ENCODE results near the gene TEPSIN. TPM values are rescaled to one million over a fixed set of nuclear protein-coding genes. Genes with fewer than 3 reads are reported as not detected.

TEPSIN gene
- polyA plus RNA-seq, 4 donors = 19.3 to 89.9 (median 36.0) TPM

GRCh38 chr17:81202318-81202717, 36.5 kb downstream of the TEPSIN start:
- no peaks in the 10 kb centered on the region for H3K9me3 ChIP-seq (ENCODE audit: control insufficient read depth in 2 of 2, insufficient read depth in 1 of 2, low read depth in 1 of 2, low read length in 1 of 2)
- peaks cover 0 to 73% (median 3%) of the 10 kb centered on the region in 3 donors for H3K36me3 ChIP-seq (ENCODE audit: control insufficient read depth in 3 of 3, insufficient read depth in 2 of 3, low read depth in 1 of 3, low read length in 3 of 3)
- no peaks in the 10 kb centered on the region for H3K27me3 ChIP-seq (ENCODE audit: control insufficient read depth in 3 of 3, insufficient read depth in 3 of 3, low read length in 3 of 3)
- no peak overlapping the region for H3K4me3 ChIP-seq (ENCODE audit: low read depth in 1 of 3, low read length in 3 of 3)
- FAIRE-seq (no peak), DNase-seq (no peak)
- WGBS, 3 donors = 85 to 97% (median 95%) methylated on average over 6 to 10 of the region's 10 CpGs
- no peaks in the 10 kb centered on the region for H3K4me1 ChIP-seq (ENCODE audit: control insufficient read depth in 3 of 3, insufficient read depth in 2 of 3, low read depth in 1 of 3, low read length in 2 of 3)
- H3K27ac ChIP-seq (ENCODE audit: low read depth in 1 of 3, low read length in 2 of 3) = no peak overlapping the region

DNA sequence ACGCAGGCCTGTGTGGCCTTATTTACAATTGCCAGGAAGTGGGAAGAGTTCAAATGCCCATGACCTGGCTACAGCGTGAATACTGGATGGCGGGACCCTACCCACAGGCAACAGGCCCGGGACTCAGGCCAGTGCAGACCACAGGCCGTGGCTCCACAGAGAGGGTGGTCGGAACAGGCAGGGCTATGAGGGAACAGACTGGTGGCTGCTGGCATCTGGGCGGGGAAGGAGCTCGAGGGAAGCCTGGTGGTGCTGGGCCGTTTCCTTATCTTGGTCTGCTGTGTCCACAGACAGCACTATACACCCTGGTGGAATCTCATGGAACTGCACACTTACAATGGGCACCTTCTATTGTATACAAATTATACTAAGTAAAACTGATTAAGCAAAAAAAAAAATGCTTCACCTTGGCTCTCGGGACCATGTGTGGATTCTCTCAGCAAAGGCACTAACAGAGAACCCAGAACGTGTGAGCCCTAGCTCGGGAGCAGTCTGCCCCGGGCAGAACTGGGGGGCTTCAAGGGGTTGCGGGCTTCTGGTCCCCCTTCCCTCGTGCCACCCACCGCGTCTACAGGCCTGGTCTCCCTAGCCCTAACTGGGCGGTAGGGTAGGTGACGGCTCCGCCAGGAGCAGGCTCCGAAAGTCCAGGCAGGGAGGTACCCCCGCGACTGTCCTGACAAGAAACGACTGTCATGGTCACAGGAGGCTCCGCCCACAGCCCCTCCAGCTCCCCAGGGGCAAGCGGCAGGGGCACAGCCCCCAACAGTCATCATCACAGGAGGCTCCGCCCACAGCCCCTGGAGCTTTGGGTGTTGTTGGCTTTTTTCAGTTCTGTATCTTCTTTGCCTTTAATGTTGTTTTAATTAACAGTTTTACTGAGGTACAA, 37.9 kb downstream of the TEPSIN start:
- no peak for FAIRE-seq
- Histone ChIP-seq H3K4me1 (ENCODE audit: control insufficient read depth in 3 of 3, insufficient read depth in 2 of 3, low read depth in 1 of 3, low read length in 2 of 3) (no peaks in the 10 kb centered on the region), H3K27ac (ENCODE audit: low read depth in 1 of 3, low read length in 2 of 3) (no peak overlapping the region), H3K4me3 (ENCODE audit: low read depth in 1 of 3, low read length in 3 of 3) (no peak overlapping the region), H3K36me3 (ENCODE audit: control insufficient read depth in 3 of 3, insufficient read depth in 2 of 3, low read depth in 1 of 3, low read length in 3 of 3) (peaks cover 0 to 74% (median 7%) of the 10 kb centered on the region in 3 donors), H3K9me3 (ENCODE audit: control insufficient read depth in 2 of 2, insufficient read depth in 1 of 2, low read depth in 1 of 2, low read length in 1 of 2) (no peaks in the 10 kb centered on the region), H3K27me3 (ENCODE audit: control insufficient read depth in 3 of 3, insufficient read depth in 3 of 3, low read length in 3 of 3) (no peaks in the 10 kb centered on the region)
- 65 to 74% (median 68%) methylated on average over 26 to 27 of the region's 27 CpGs for WGBS, 3 donors
- peak; percentile 78 to 83 for DNase-seq

DNA sequence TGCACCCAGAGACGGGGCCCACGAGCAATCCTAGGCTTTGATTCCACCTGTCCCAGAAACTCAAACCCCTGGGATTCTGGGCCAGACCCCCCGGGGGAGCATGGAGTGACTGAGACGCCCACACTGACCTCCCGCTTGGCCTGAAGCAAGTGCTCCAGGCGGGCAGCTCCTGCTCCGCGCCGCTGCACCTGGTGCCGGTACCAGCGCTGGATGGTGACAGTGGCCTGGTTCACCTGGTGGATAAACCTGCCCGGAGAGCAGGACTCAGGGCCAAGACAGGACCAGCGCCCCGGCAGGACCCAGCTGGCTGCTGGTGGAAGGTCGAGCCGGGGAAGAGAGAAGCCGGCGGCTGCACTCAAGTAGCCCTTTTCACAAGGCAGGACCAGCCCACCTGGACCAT, 38.7 kb downstream of the TEPSIN start:
- no peaks in the 10 kb centered on the region for H3K9me3 ChIP-seq (ENCODE audit: control insufficient read depth in 2 of 2, insufficient read depth in 1 of 2, low read depth in 1 of 2, low read length in 1 of 2)
- FAIRE-seq (no peak), DNase-seq (no peak)
- 93 to 95% (median 93%) methylated on average over 18 of the region's 18 CpGs for WGBS, 3 donors
- H3K4me1 ChIP-seq (ENCODE audit: control insufficient read depth in 3 of 3, insufficient read depth in 2 of 3, low read depth in 1 of 3, low read length in 2 of 3) = no peaks in the 10 kb centered on the region
- no peaks in the 10 kb centered on the region for H3K27me3 ChIP-seq (ENCODE audit: control insufficient read depth in 3 of 3, insufficient read depth in 3 of 3, low read length in 3 of 3)
- H3K36me3 ChIP-seq (ENCODE audit: control insufficient read depth in 3 of 3, insufficient read depth in 2 of 3, low read depth in 1 of 3, low read length in 3 of 3) = peaks cover 0 to 78% (median 7%) of the 10 kb centered on the region in 3 donors
- no peak overlapping the region for H3K27ac ChIP-seq (ENCODE audit: low read depth in 1 of 3, low read length in 2 of 3)
- H3K4me3 ChIP-seq (ENCODE audit: low read depth in 1 of 3, low read length in 3 of 3) = no peak overlapping the region

DNA sequence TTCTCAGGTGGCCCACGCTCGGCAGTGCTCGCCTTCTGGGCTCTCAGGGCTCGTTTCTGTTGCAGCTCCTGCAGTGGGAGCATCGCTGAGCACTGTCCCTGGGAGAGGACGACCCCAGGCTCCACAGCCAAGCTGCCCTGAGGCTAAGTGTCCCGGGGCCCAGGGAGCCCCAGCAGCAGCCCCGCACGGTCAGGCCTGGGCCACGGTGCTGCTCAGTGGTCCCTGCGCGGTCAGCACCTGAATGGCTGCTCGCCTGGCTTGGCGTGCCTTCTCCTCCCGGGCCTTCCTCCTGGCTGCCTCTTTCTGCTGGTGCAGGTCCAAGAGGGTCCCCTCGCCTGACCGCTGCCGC, 39.4 kb downstream of the TEPSIN start:
- Histone ChIP-seq H3K36me3 (ENCODE audit: control insufficient read depth in 3 of 3, insufficient read depth in 2 of 3, low read depth in 1 of 3, low read length in 3 of 3) (peaks cover 0 to 85% (median 7%) of the 10 kb centered on the region in 3 donors), H3K27ac (ENCODE audit: low read depth in 1 of 3, low read length in 2 of 3) (no peak overlapping the region), H3K9me3 (ENCODE audit: control insufficient read depth in 2 of 2, insufficient read depth in 1 of 2, low read depth in 1 of 2, low read length in 1 of 2) (no peaks in the 10 kb centered on the region), H3K4me3 (ENCODE audit: low read depth in 1 of 3, low read length in 3 of 3) (no peak overlapping the region), H3K4me1 (ENCODE audit: control insufficient read depth in 3 of 3, insufficient read depth in 2 of 3, low read depth in 1 of 3, low read length in 2 of 3) (no peaks in the 10 kb centered on the region), H3K27me3 (ENCODE audit: control insufficient read depth in 3 of 3, insufficient read depth in 3 of 3, low read length in 3 of 3) (no peaks in the 10 kb centered on the region)
- DNase-seq (no peak), FAIRE-seq (no peak)
- WGBS, 3 donors = 92 to 94% (median 94%) methylated on average over 18 of the region's 18 CpGs

GRCh38 chr17:81198826-81199481, 39.9 kb downstream of the TEPSIN start:
- WGBS, 3 donors = 91 to 92% (median 92%) methylated on average over 21 to 22 of the region's 22 CpGs
- Histone ChIP-seq H3K9me3 (ENCODE audit: control insufficient read depth in 2 of 2, insufficient read depth in 1 of 2, low read depth in 1 of 2, low read length in 1 of 2) (no peaks in the 10 kb centered on the region), H3K4me3 (ENCODE audit: low read depth in 1 of 3, low read length in 3 of 3) (no peak overlapping the region), H3K27me3 (ENCODE audit: control insufficient read depth in 3 of 3, insufficient read depth in 3 of 3, low read length in 3 of 3) (no peaks in the 10 kb centered on the region), H3K36me3 (ENCODE audit: control insufficient read depth in 3 of 3, insufficient read depth in 2 of 3, low read depth in 1 of 3, low read length in 3 of 3) (peaks cover 0 to 85% (median 7%) of the 10 kb centered on the region in 3 donors), H3K4me1 (ENCODE audit: control insufficient read depth in 3 of 3, insufficient read depth in 2 of 3, low read depth in 1 of 3, low read length in 2 of 3) (no peaks in the 10 kb centered on the region), H3K27ac (ENCODE audit: low read depth in 1 of 3, low read length in 2 of 3) (no peak overlapping the region)
- DNase-seq (no peak), FAIRE-seq (no peak)

GRCh38 chr17:81197831-81198490, 40.9 kb downstream of the TEPSIN start:
- Histone ChIP-seq H3K9me3 (ENCODE audit: control insufficient read depth in 2 of 2, insufficient read depth in 1 of 2, low read depth in 1 of 2, low read length in 1 of 2) (no peaks in the 10 kb centered on the region), H3K27me3 (ENCODE audit: control insufficient read depth in 3 of 3, insufficient read depth in 3 of 3, low read length in 3 of 3) (no peaks in the 10 kb centered on the region), H3K36me3 (ENCODE audit: control insufficient read depth in 3 of 3, insufficient read depth in 2 of 3, low read depth in 1 of 3, low read length in 3 of 3) (peaks cover 0 to 79% (median 7%) of the 10 kb centered on the region in 3 donors), H3K4me1 (ENCODE audit: control insufficient read depth in 3 of 3, insufficient read depth in 2 of 3, low read depth in 1 of 3, low read length in 2 of 3) (no peaks in the 10 kb centered on the region), H3K4me3 (ENCODE audit: low read depth in 1 of 3, low read length in 3 of 3) (no peak overlapping the region), H3K27ac (ENCODE audit: low read depth in 1 of 3, low read length in 2 of 3) (no peak overlapping the region)
- 88 to 94% (median 92%) methylated on average over 18 to 21 of the region's 21 CpGs for WGBS, 3 donors
- DNase-seq (no peak), FAIRE-seq (no peak)

DNA sequence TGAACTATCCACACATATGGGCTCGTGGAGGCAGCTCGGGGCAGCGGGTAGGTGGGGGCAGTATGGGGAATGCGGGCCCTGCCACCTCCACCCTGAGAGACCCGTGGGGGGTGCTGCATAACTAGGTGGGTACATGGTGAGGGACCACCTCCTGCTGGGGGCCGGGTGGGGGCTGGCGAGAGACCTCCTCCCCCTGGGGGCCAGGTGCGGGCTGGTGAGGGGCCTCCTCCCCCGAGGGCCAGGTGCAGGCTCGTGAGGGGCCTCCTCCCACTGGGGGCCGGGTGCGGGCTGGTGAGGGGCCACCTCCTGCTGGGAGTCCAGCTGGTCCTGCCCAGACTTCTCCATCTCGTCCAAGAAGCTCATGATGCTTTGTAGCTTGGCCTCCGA, 41.5 kb downstream of the TEPSIN start:
- FAIRE-seq = no peak
- no peak overlapping the region for H3K27ac ChIP-seq (ENCODE audit: low read depth in 1 of 3, low read length in 2 of 3)
- 85 to 93% (median 91%) methylated on average over 13 to 14 of the region's 14 CpGs for WGBS, 3 donors

More for the DNA sequence above, 41.5 kb downstream of the TEPSIN start:
- H3K4me3 ChIP-seq (ENCODE audit: low read depth in 1 of 3, low read length in 3 of 3) = no peak overlapping the region
- H3K36me3 ChIP-seq (ENCODE audit: control insufficient read depth in 3 of 3, insufficient read depth in 2 of 3, low read depth in 1 of 3, low read length in 3 of 3) = peaks cover 0 to 79% (median 7%) of the 10 kb centered on the region in 3 donors
- no peaks in the 10 kb centered on the region for H3K4me1 ChIP-seq (ENCODE audit: control insufficient read depth in 3 of 3, insufficient read depth in 2 of 3, low read depth in 1 of 3, low read length in 2 of 3)
- no peak for DNase-seq
- H3K9me3 ChIP-seq (ENCODE audit: control insufficient read depth in 2 of 2, insufficient read depth in 1 of 2, low read depth in 1 of 2, low read length in 1 of 2) = no peaks in the 10 kb centered on the region
- H3K27me3 ChIP-seq (ENCODE audit: control insufficient read depth in 3 of 3, insufficient read depth in 3 of 3, low read length in 3 of 3) = no peaks in the 10 kb centered on the region

All from small intestine (tissue), 7 donors.